HEK293 (cell line): ENCODE results near the gene NISCH.

ENCODE experiments used
- CTCF ChIA-PET: fragments of 350-600 bp; formaldehyde crosslinking; extraction: SDS; loops from one replicate; lab custom pipeline; 2021; ENCODE audit warnings: antibody characterized with exemption; lab: Yijun Ruan, JAX
- POLR2A ChIA-PET: fragments of 300-600 bp; formaldehyde crosslinking; extraction: SDS; loops from one replicate; lab custom pipeline; 2020; ENCODE audit warnings: antibody characterized with exemption, inconsistent platforms; lab: Yijun Ruan, JAX
- H3K27ac ChIP-seq: fragments of 200-500 bp; sonication (Bioruptor generic); 2 replicates; pipeline ENCODE4 v1.5.1; 2014; ENCODE audit warnings: low read depth, low read length, control low read depth, inconsistent platforms; ENCODE audit errors: extremely low read depth
- H3K36me3 ChIP-seq, 2 experiments: fragments of 200-500 bp in 1 of 2; sonication (Bioruptor generic) in 1 of 2; 1 replicate in 1 of 2; 2 replicates in 1 of 2; pipeline ENCODE4 v1.5.1; 2014 to 2017; ENCODE audit warnings: inconsistent platforms in 2 of 2, low read length in 2 of 2; ENCODE audit not compliant: control insufficient read depth in 2 of 2, insufficient read depth in 1 of 2
- H3K4me1 ChIP-seq: fragments of 200-500 bp; sonication (Bioruptor generic); 2 replicates; pipeline ENCODE4 v1.5.1; 2014; ENCODE audit warnings: mild to moderate bottlenecking, low read length, inconsistent platforms; ENCODE audit not compliant: control insufficient read depth, insufficient read depth
- H3K4me3 ChIP-seq: 2 replicates; pipeline ENCODE4 v1.5.1; 2011; ENCODE audit warnings: low read depth, mild to moderate bottlenecking, control low read depth, low read length, moderate library complexity
- H3K9me3 ChIP-seq: fragments of 200-500 bp; sonication (Bioruptor generic); 2 replicates; pipeline ENCODE4 v1.5.1; 2014; ENCODE audit warnings: low read depth, low read length, inconsistent platforms; ENCODE audit not compliant: control insufficient read depth, insufficient read depth
- GFI1B ChIP-seq: fragments of 450-650 bp; formaldehyde crosslinking; IDR thresholded peaks from 2 replicates; pipeline ENCODE4 v1.5.1; 2016; ENCODE audit warnings: missing biosample characterization, missing genetic modification characterization
- GLI2 ChIP-seq: fragments of 450-650 bp; formaldehyde crosslinking; IDR thresholded peaks from 2 replicates; pipeline ENCODE4; 2017; ENCODE audit warnings: missing biosample characterization, missing genetic modification characterization, low read depth, borderline replicate concordance
- PATZ1 ChIP-seq: fragments of 450-650 bp; formaldehyde crosslinking; IDR thresholded peaks from 2 replicates; pipeline ENCODE4 v1.5.1; 2016; ENCODE audit warnings: missing biosample characterization, missing genetic modification characterization
- PRDM2 ChIP-seq: fragments of 450-650 bp; formaldehyde crosslinking; IDR thresholded peaks from 2 replicates; pipeline ENCODE4 v1.5.1; 2016; ENCODE audit warnings: missing biosample characterization, missing genetic modification characterization, borderline replicate concordance
- SP7 ChIP-seq: fragments of 450-650 bp; formaldehyde crosslinking; IDR thresholded peaks from 2 replicates; pipeline ENCODE4 v1.5.1; 2016; ENCODE audit warnings: missing biosample characterization, missing genetic modification characterization
- TRIM28 ChIP-seq: IDR thresholded peaks from 2 replicates; pipeline ENCODE4 v1.6.1; 2011; ENCODE audit warnings: low read length, control low read depth, borderline replicate concordance
- YY1 ChIP-seq: fragments of 450-650 bp; formaldehyde crosslinking; IDR thresholded peaks from 2 replicates; pipeline ENCODE4 v1.5.1; 2018; ENCODE audit warnings: missing biosample characterization, missing genetic modification characterization
- ZBTB48 ChIP-seq: fragments of 450-650 bp; formaldehyde crosslinking; IDR thresholded peaks from 2 replicates; pipeline ENCODE4 v1.5.1; 2016; ENCODE audit warnings: missing biosample characterization, missing genetic modification characterization
- ZEB2 ChIP-seq: fragments of 450-650 bp; formaldehyde crosslinking; IDR thresholded peaks from 2 replicates; pipeline ENCODE4 v1.5.1; 2016; ENCODE audit warnings: missing biosample characterization, missing genetic modification characterization
- ZNF133 ChIP-seq: fragments of 450-650 bp; formaldehyde crosslinking; IDR thresholded peaks from 2 replicates; pipeline ENCODE4 v1.5.1; 2016; ENCODE audit warnings: missing biosample characterization, missing genetic modification characterization
- ZNF221 ChIP-seq: fragments of 450-650 bp; formaldehyde crosslinking; IDR thresholded peaks from 2 replicates; pipeline ENCODE4 v1.5.1; 2017; ENCODE audit warnings: missing biosample characterization, missing genetic modification characterization, borderline replicate concordance
- ZNF239 ChIP-seq: fragments of 450-650 bp; formaldehyde crosslinking; IDR thresholded peaks from 2 replicates; pipeline ENCODE4 v1.5.1; 2016; ENCODE audit warnings: missing biosample characterization, missing genetic modification characterization
- ZNF26 ChIP-seq: fragments of 450-650 bp; formaldehyde crosslinking; IDR thresholded peaks from 2 replicates; pipeline ENCODE4 v1.5.1; 2016; ENCODE audit warnings: missing biosample characterization, missing genetic modification characterization
- ZNF514 ChIP-seq: fragments of 450-650 bp; formaldehyde crosslinking; IDR thresholded peaks from 2 replicates; pipeline ENCODE4 v1.5.1; 2016; ENCODE audit warnings: missing biosample characterization, missing genetic modification characterization
- ZNF521 ChIP-seq: fragments of 450-650 bp; formaldehyde crosslinking; IDR thresholded peaks from 2 replicates; pipeline ENCODE4 v1.5.1; 2017; ENCODE audit warnings: missing biosample characterization, mild to moderate bottlenecking, missing genetic modification characterization
- ZNF560 ChIP-seq: fragments of 450-650 bp; formaldehyde crosslinking; IDR thresholded peaks from 2 replicates; pipeline ENCODE4 v1.5.1; 2017; ENCODE audit warnings: missing biosample characterization, missing genetic modification characterization, borderline replicate concordance
- ZNF585B ChIP-seq: fragments of 450-650 bp; formaldehyde crosslinking; IDR thresholded peaks from 2 replicates; pipeline ENCODE4 v1.5.1; 2016; ENCODE audit warnings: missing biosample characterization, missing genetic modification characterization
- ZNF692 ChIP-seq: fragments of 450-650 bp; formaldehyde crosslinking; IDR thresholded peaks from 2 replicates; pipeline ENCODE4 v1.5.1; 2016; ENCODE audit warnings: missing biosample characterization, missing genetic modification characterization
- ZNF701 ChIP-seq: fragments of 450-650 bp; formaldehyde crosslinking; IDR thresholded peaks from 2 replicates; pipeline ENCODE4 v1.5.1; 2016; ENCODE audit warnings: missing biosample characterization, missing genetic modification characterization
- ZNF747 ChIP-seq: fragments of 450-650 bp; formaldehyde crosslinking; IDR thresholded peaks from 2 replicates; pipeline ENCODE4 v1.5.1; 2016; ENCODE audit warnings: missing biosample characterization, missing genetic modification characterization
- ZNF776 ChIP-seq: fragments of 450-650 bp; formaldehyde crosslinking; IDR thresholded peaks from 2 replicates; pipeline ENCODE4 v1.5.0; 2017; ENCODE audit warnings: missing biosample characterization, missing genetic modification characterization, borderline replicate concordance
- ZSCAN4 ChIP-seq: fragments of 450-650 bp; formaldehyde crosslinking; IDR thresholded peaks from 2 replicates; pipeline ENCODE4 v1.5.1; 2017; ENCODE audit warnings: missing biosample characterization, missing genetic modification characterization
- ZXDB ChIP-seq: fragments of 450-650 bp; formaldehyde crosslinking; IDR thresholded peaks from 2 replicates; pipeline ENCODE4 v1.5.1; 2016; ENCODE audit warnings: missing biosample characterization, missing genetic modification characterization

NISCH gene

GRCh38 chr3:52469001-52469400, 13.6 kb downstream of the NISCH start:
- CTCF ChIA-PET, result interaction anchor here (0.6 kb wide), 1 partner anchor 162 kb away, joined by 8 read pairs; no protein-coding TSS in a partner anchor
- TF ChIP-seq ZNF692 (tag by site-specific recombination), result no peak
- no peak for TF ChIP-seq ZSCAN4 (tag by site-specific recombination)
- TF ChIP-seq ZNF560 (tag by site-specific recombination), result no peak
- no peak for TF ChIP-seq ZNF776 (tag by site-specific recombination)
- TF ChIP-seq GLI2 (tag by site-specific recombination), result no peak
- TF ChIP-seq ZBTB48 (tag by site-specific recombination), result no peak
- TF ChIP-seq YY1 (tag by site-specific recombination), result no peak
- TF ChIP-seq ZNF521, result no peak
- TF ChIP-seq ZXDB (tag by site-specific recombination), result no peak
- no peak for TF ChIP-seq GFI1B (tag by site-specific recombination)
- no peak for TF ChIP-seq ZNF585B (tag by site-specific recombination)
- peaks cover 0 to 92% of the 10 kb centered on the region in 2 experiments; a peak in 2 of 3 replicates for H3K36me3 ChIP-seq

GRCh38 chr3:52470920-52471319, 15.5 kb downstream of the NISCH start:
- ChIA-PET CTCF (interaction anchor here (0.6 kb wide), 1 partner anchor 36 kb away, joined by 3 read pairs; no protein-coding TSS in a partner anchor), POLR2A (no interaction called here)
- TF ChIP-seq ZNF221 (tag by site-specific recombination), result no peak
- TF ChIP-seq ZNF133 (tag by site-specific recombination), result no peak
- TF ChIP-seq PATZ1 (tag by site-specific recombination), result no peak
- TF ChIP-seq ZNF747 (tag by site-specific recombination), result no peak
- TF ChIP-seq ZNF26 (tag by site-specific recombination), result no peak
- no peak for TF ChIP-seq ZNF239
- no peak for TF ChIP-seq ZEB2 (tag by site-specific recombination)
- no peak for TF ChIP-seq SP7 (tag by site-specific recombination)
- TF ChIP-seq TRIM28, result no peak
- no peak for TF ChIP-seq GFI1B (tag by site-specific recombination)
- no peak for TF ChIP-seq PRDM2 (tag by site-specific recombination)
- no peak for TF ChIP-seq ZNF514 (tag by site-specific recombination)
- no peak for TF ChIP-seq ZNF701
- Histone ChIP-seq H3K4me1 (no peaks in the 10 kb centered on the region), H3K36me3 (peaks cover 7 to 89% of the 10 kb centered on the region in 2 experiments; a peak in 2 of 3 replicates), H3K27ac (no peak overlapping the region), H3K4me3 (no peak overlapping the region), H3K9me3 (no peaks in the 10 kb centered on the region)

More at GRCh38 chr3:52469001-52469400, 13.6 kb downstream of the NISCH start:
- no peaks in the 10 kb centered on the region for H3K4me1 ChIP-seq
- no peaks in the 10 kb centered on the region for H3K9me3 ChIP-seq
- no peak overlapping the region for H3K27ac ChIP-seq
- no peak overlapping the region for H3K4me3 ChIP-seq
- POLR2A ChIA-PET, result no interaction called here
